Karpas-422 (cell line): ENCODE results near the gene KRT7. TPM values are rescaled to one million over a fixed set of nuclear protein-coding genes. Genes with fewer than 3 reads are reported as not detected.

Source experiments
- DNase-seq: peaks from one replicate; pipeline ENCODE4 v3.0.0-alpha.2; 2015
- H2AFZ ChIP-seq: fragments of 200-600 bp; sonication (generic); 2 replicates; pipeline ENCODE4 v1.6.1; 2014; ENCODE audit warnings: antibody characterized with exemption, low read length, mixed read lengths
- H3K27ac ChIP-seq: fragments of 200-600 bp; sonication (generic); 2 replicates; pipeline ENCODE4 v1.5.1; 2014; ENCODE audit warnings: mild to moderate bottlenecking, low read length, moderate library complexity
- H3K27me3 ChIP-seq: fragments of 200-600 bp; sonication (generic); 2 replicates; pipeline ENCODE4 v1.6.1; 2014; ENCODE audit warnings: low read length, mixed read lengths
- H3K36me3 ChIP-seq: fragments of 200-600 bp; sonication (generic); 2 replicates; pipeline ENCODE4 v1.6.1; 2014; ENCODE audit warnings: low read length, mixed read lengths; ENCODE audit not compliant: insufficient read depth
- H3K4me1 ChIP-seq: fragments of 200-600 bp; sonication (generic); 2 replicates; pipeline ENCODE4 v1.6.1; 2014; ENCODE audit warnings: mild to moderate bottlenecking, low read length, mixed read lengths
- H3K4me2 ChIP-seq: fragments of 200-600 bp; sonication (generic); 2 replicates; pipeline ENCODE4 v1.6.1; 2014; ENCODE audit warnings: low read length, low read depth, mild to moderate bottlenecking; ENCODE audit not compliant: poor library complexity, severe bottlenecking
- H3K4me3 ChIP-seq: fragments of 200-600 bp; sonication (generic); 2 replicates; pipeline ENCODE4 v1.5.1; 2014; ENCODE audit warnings: mild to moderate bottlenecking, antibody characterized with exemption, low read length, mixed read lengths
- H3K79me2 ChIP-seq: fragments of 200-600 bp; sonication (generic); 2 replicates; pipeline ENCODE4 v1.6.1; 2014; ENCODE audit warnings: mild to moderate bottlenecking, low read length, mixed read lengths
- H3K9ac ChIP-seq: fragments of 200-600 bp; sonication (generic); 2 replicates; pipeline ENCODE4 v1.6.0; 2014; ENCODE audit warnings: low read length
- H3K9me2 ChIP-seq: fragments of 200-600 bp; sonication (generic), shearing (Covaris generic); replicated peaks from 2 replicates; pipeline ENCODE4 v1.6.0; 2014; ENCODE audit warnings: mild to moderate bottlenecking, low read length, moderate library complexity; ENCODE audit not compliant: insufficient read depth
- H3K9me3 ChIP-seq: fragments of 300-700, 200-600 bp; sonication (generic); 2 replicates; pipeline ENCODE4 v1.6.1; 2014; ENCODE audit warnings: low read length, mixed read lengths
- H4K20me1 ChIP-seq: fragments of 200-600 bp; sonication (generic); 2 replicates; pipeline ENCODE4 v1.6.1; 2014; ENCODE audit warnings: mild to moderate bottlenecking, antibody characterized with exemption, low read length, low read depth; ENCODE audit not compliant: insufficient read depth
- total RNA-seq: library from RNA; depleted of rRNA; stranded (reverse); fragments of >200 nt; shearing (Covaris generic); gene quantifications from 2 replicates; pipeline ENCODE4 v1.2.3, GENCODE V29; 2014; ENCODE audit warnings: low replicate concordance

Gene KRT7
- total RNA-seq, 1 experiment from 2014 or later: not detected

DNA sequence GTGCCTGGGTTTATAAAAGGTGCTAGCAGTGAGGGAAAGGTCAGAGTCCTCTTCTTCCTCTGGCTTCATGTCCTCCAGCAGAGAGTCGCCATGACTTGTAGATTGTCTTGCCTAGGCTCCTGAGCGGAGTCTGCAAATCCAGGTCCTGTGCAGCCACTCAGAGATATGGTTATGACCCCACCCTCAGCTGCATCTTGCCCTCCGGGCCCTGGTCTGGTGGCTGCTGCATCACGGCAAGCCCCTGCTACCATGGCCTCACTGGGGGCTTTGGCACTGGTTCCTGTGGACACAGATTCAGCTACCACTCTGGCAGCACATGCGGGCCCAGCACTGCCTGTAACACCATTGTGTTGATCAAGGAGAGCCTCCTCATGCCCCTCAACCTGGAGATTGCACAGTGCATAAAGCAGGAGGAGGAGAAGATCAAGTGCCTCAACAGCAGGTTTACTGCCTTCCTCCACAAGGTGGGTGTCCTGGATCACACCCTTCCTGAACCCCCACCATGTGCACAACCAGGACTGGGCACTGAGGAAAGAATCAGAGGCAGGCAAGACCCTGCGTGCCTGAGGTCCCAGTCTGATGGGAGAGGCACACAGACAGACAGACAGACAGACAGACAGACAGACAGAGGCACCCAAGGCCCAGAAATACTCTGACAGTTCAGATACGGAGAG is 30.9 kb downstream of the KRT7 start:
- Histone ChIP-seq H3K9ac (no peak overlapping the region), H3K79me2 (no peaks in the 10 kb centered on the region), H2AFZ (no peak overlapping the region), H3K4me2 (no peak overlapping the region), H3K9me3 (no peaks in the 10 kb centered on the region), H3K9me2 (no peaks in the 10 kb centered on the region), H4K20me1 (no peaks in the 10 kb centered on the region), H3K36me3 (no peaks in the 10 kb centered on the region), H3K4me1 (no peaks in the 10 kb centered on the region), H3K4me3 (no peak overlapping the region), H3K27ac (no peak overlapping the region), H3K27me3 (no peaks in the 10 kb centered on the region)
- no peak for DNase-seq

DNA sequence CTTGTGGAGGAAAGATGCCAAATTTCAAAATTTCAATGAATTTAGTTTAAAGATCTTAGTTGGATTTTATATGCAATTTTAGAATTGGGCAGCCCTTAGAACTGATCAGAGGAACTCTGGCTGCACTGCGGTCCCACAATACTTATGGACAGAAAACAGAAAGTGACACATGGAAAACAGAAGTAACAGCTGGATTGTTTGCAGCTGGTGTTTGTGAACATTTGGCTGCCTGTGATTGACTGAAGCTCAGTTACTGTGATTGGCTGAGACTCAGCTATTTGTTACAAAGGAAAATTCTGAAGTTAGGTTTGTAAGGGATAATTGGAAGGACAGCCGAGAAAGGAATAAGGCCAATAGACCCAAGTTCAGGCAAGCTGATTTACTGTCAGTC is 31.4 kb downstream of the KRT7 start:
- Histone ChIP-seq H3K79me2 (no peaks in the 10 kb centered on the region), H2AFZ (no peak overlapping the region), H3K4me2 (no peak overlapping the region), H3K9me3 (no peaks in the 10 kb centered on the region), H3K9ac (no peak overlapping the region), H4K20me1 (no peaks in the 10 kb centered on the region), H3K4me3 (no peak overlapping the region), H3K36me3 (no peaks in the 10 kb centered on the region), H3K4me1 (no peaks in the 10 kb centered on the region), H3K27ac (no peak overlapping the region), H3K27me3 (no peaks in the 10 kb centered on the region), H3K9me2 (no peaks in the 10 kb centered on the region)
- DNase-seq: no peak

DNA sequence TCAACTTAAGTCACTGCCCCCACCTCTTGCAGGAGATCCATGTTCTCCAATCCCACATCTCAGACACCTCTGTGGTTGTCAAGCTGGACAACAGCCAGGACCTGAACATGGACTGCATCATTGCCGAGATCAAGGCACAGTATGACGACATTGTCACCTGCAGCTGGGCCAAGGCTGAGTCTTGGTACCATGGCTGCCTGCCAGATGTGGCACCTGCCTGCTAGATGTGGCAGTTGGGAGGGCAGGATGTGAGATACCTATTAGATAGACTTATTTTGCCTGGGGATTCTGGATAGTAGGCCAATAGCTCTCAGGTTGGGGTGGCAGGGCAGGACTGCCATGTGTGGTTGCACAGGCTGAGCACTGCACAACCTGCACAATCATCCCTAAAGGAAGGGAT is 33.5 kb downstream of the KRT7 start:
- H4K20me1 ChIP-seq: no peaks in the 10 kb centered on the region
- no peak overlapping the region for H3K27ac ChIP-seq
- H3K4me2 ChIP-seq: no peak overlapping the region
- no peak for DNase-seq
- no peaks in the 10 kb centered on the region for H3K9me3 ChIP-seq
- no peaks in the 10 kb centered on the region for H3K9me2 ChIP-seq
- no peak overlapping the region for H3K4me3 ChIP-seq
- H2AFZ ChIP-seq: no peak overlapping the region
- H3K4me1 ChIP-seq: no peaks in the 10 kb centered on the region
- no peaks in the 10 kb centered on the region for H3K79me2 ChIP-seq
- no peaks in the 10 kb centered on the region for H3K36me3 ChIP-seq
- H3K9ac ChIP-seq: no peak overlapping the region
- H3K27me3 ChIP-seq: no peaks in the 10 kb centered on the region

DNA sequence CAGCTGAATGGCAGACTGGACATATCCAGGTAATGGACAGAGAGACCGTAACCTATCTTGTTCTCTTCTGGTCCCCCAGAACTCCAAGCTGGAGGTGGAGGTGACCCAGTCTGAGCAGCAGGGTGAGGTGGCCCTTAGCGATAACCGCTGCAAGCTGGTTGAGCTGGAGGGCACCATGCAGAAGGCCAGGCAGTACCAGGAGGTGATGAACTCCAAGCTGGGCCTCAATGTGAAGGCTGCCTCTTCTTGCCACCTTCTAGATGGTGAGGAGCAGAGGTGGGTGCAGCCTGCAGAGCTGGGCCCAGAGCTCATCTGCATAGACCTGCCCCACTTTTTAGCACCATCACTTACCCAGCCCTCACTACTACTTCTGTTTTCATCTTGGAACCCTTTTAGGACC is 34.2 kb downstream of the KRT7 start:
- Histone ChIP-seq H4K20me1 (no peaks in the 10 kb centered on the region), H3K4me1 (no peaks in the 10 kb centered on the region), H3K36me3 (no peaks in the 10 kb centered on the region), H2AFZ (no peak overlapping the region), H3K27me3 (no peaks in the 10 kb centered on the region), H3K4me3 (no peak overlapping the region), H3K9ac (no peak overlapping the region), H3K9me3 (no peaks in the 10 kb centered on the region), H3K27ac (no peak overlapping the region), H3K79me2 (no peaks in the 10 kb centered on the region), H3K4me2 (no peak overlapping the region), H3K9me2 (no peaks in the 10 kb centered on the region)
- DNase-seq: no peak

DNA sequence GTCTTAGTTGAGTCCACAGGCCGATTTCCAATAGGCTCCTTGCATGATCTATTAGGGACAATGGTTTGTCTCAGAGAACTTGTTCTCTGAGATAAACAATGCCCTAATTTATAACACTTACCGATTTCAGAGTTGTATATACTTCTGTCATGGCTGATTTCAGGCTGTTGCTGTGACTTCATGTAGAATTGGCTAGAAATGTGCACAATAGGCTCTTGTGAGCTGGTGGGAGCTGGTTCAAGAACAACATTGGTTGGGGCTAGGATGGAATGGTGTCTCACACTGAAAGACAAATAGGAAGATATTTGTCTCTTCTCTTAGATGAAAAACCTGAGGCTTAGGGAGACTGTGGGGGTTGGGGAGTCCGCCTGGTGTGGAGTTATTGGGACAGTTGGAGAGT is 34.7 kb downstream of the KRT7 start:
- DNase-seq: no peak
- no peaks in the 10 kb centered on the region for H3K27me3 ChIP-seq
- no peaks in the 10 kb centered on the region for H3K9me2 ChIP-seq

DNA sequence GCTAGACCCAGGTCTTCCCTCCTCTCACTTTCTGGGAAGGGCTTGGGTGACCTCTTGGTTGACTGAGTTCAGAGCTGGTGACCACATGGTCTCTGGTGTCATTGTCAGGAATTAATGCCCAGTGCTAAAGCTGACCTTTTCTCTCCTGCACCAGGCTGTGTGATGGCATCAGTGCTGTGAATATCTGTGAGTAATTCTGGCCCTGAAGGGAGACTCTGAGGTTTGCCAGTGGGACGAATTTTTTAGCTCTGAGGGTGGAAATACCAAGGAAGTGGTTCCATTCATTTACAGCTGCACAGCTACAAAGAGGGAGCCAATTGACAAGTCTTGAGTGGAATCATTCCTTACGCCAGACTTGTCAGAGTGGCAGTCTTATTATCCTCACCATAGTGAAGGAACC is 35.2 kb downstream of the KRT7 start:
- H3K27me3 ChIP-seq: no peaks in the 10 kb centered on the region
- H3K79me2 ChIP-seq: no peaks in the 10 kb centered on the region
- no peaks in the 10 kb centered on the region for H4K20me1 ChIP-seq
- H3K4me1 ChIP-seq: no peaks in the 10 kb centered on the region
- H3K27ac ChIP-seq: no peak overlapping the region
- H3K9me3 ChIP-seq: no peaks in the 10 kb centered on the region
- H3K36me3 ChIP-seq: no peaks in the 10 kb centered on the region
- no peak overlapping the region for H3K4me2 ChIP-seq
- no peaks in the 10 kb centered on the region for H3K9me2 ChIP-seq
- H3K9ac ChIP-seq: no peak overlapping the region
- H2AFZ ChIP-seq: no peak overlapping the region
- DNase-seq: no peak
- no peak overlapping the region for H3K4me3 ChIP-seq

More for the DNA sequence above, 34.7 kb downstream of the KRT7 start:
- H2AFZ ChIP-seq: no peak overlapping the region
- H3K9ac ChIP-seq: no peak overlapping the region
- H3K4me1 ChIP-seq: no peaks in the 10 kb centered on the region
- no peak overlapping the region for H3K27ac ChIP-seq
- H3K9me3 ChIP-seq: no peaks in the 10 kb centered on the region
- no peak overlapping the region for H3K4me2 ChIP-seq
- no peaks in the 10 kb centered on the region for H3K79me2 ChIP-seq
- H4K20me1 ChIP-seq: no peaks in the 10 kb centered on the region
- no peaks in the 10 kb centered on the region for H3K36me3 ChIP-seq
- no peak overlapping the region for H3K4me3 ChIP-seq

DNA sequence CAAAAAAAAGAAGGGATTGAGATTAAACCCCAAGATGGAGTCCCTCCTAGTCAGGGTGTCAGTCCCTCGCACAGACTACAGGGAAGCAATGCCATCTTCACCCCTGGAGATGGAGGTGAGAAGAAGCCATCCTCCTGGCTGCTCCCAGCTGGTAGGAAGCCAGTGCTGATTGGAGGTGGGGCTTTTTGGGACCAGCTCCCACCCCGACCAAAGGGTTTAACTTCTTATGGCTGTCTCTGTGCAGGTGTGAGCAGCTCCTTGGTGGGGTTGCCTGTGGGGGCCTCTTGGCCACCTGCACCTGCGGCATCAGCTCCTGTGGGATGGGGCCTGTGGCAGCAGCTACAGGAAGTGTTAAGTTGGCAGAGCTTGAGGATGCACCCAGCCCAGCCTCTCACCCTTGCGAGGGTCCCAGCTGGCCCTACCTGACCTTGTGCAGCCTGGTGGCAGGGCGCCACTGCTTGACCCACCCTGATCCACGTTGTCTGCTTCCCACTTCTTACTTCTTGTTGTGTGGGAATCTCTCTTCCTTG is 37.6 kb downstream of the KRT7 start:
- Histone ChIP-seq H3K9me2 (no peaks in the 10 kb centered on the region), H3K36me3 (no peaks in the 10 kb centered on the region), H3K27me3 (no peaks in the 10 kb centered on the region), H3K4me3 (no peak overlapping the region), H3K4me1 (no peaks in the 10 kb centered on the region), H4K20me1 (no peaks in the 10 kb centered on the region), H3K9me3 (no peaks in the 10 kb centered on the region), H3K27ac (no peak overlapping the region), H2AFZ (no peak overlapping the region), H3K9ac (no peak overlapping the region), H3K79me2 (no peaks in the 10 kb centered on the region), H3K4me2 (no peak overlapping the region)
- DNase-seq: no peak

DNA sequence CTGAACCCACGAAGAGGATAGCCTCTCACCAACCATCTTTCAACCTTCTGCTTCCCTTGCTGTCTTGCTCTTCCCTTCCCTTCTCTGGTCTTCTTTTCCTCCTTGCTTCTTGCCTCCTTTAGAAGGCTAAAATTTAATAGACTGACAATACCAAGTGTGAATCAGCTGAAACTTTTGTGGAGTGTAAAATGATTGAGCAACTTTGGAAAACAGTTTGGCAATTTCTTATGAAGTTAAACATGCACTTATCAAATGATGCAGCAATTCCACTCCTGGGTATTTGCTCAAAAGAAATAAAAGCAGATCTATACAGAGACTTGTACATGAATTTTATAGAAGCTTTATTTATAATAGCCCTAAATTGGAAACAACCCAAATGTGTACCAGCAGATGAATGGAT is 38.1 kb downstream of the KRT7 start:
- no peaks in the 10 kb centered on the region for H3K4me1 ChIP-seq
- no peaks in the 10 kb centered on the region for H3K27me3 ChIP-seq

More for the DNA sequence above, 38.1 kb downstream of the KRT7 start:
- H3K36me3 ChIP-seq: no peaks in the 10 kb centered on the region
- no peak overlapping the region for H3K4me2 ChIP-seq
- H3K79me2 ChIP-seq: no peaks in the 10 kb centered on the region
- no peaks in the 10 kb centered on the region for H3K9me3 ChIP-seq
- H2AFZ ChIP-seq: no peak overlapping the region
- no peak for DNase-seq
- H4K20me1 ChIP-seq: no peaks in the 10 kb centered on the region
- H3K4me3 ChIP-seq: no peak overlapping the region
- no peak overlapping the region for H3K9ac ChIP-seq
- H3K9me2 ChIP-seq: no peaks in the 10 kb centered on the region
- no peak overlapping the region for H3K27ac ChIP-seq
